Panc1 (cell line): Measurements from ENCODE around the gene NUP50.

ENCODE experiments used
- CTCF ChIP-seq: fragments of 450-650 bp; IDR thresholded peaks from 2 replicates; pipeline ENCODE4 v1.5.1; 2017; ENCODE audit warnings: mild to moderate bottlenecking
- POLR2AphosphoS5 ChIP-seq: IDR thresholded peaks from 2 replicates; pipeline ENCODE4 v1.6.1; 2012; ENCODE audit warnings: mild to moderate bottlenecking, low read depth, low read length, moderate library complexity
- SIN3A ChIP-seq: IDR thresholded peaks from 2 replicates; pipeline ENCODE4 v1.6.1; 2012; ENCODE audit warnings: low read depth, mild to moderate bottlenecking, low read length, moderate library complexity, borderline replicate concordance; ENCODE audit not compliant: insufficient read depth
- TCF7L2 ChIP-seq: IDR thresholded peaks from 2 replicates; pipeline ENCODE4 v1.6.1; 2011; ENCODE audit warnings: mild to moderate bottlenecking, low read depth, low read length, inconsistent platforms

GRCh38 chr22:45235851-45236342 lies 72.2 kb downstream of the NUP50 start:
- no peak for TF ChIP-seq SIN3A
- no peak for TF ChIP-seq CTCF
- no peak for TF ChIP-seq POLR2AphosphoS5
- no peak for TF ChIP-seq TCF7L2
